Peyer's patch (tissue), 4 donors: ENCODE data around the gene GLRX5. TPM values are rescaled to one million over a fixed set of nuclear protein-coding genes. Genes with fewer than 3 reads are reported as not detected.

Source experiments
- DNase-seq, 3 donors: peaks; one replicate each; pipeline ENCODE4 v3.0.0-alpha.2; 2017 to 2019
- H3K27ac ChIP-seq, 4 donors: fragments of 200-600 bp; sonication (generic); one replicate each; pipeline ENCODE4 v1.5.1; 2016 to 2019
- H3K27me3 ChIP-seq, 2 donors: fragments of 200-600 bp; sonication (generic); one replicate each; pipeline ENCODE4 v1.5.1; 2019
- H3K36me3 ChIP-seq, 3 donors: fragments of 200-600 bp; sonication (generic); one replicate each; pipeline ENCODE4 v1.5.1; 2016 to 2019
- H3K4me1 ChIP-seq, 4 donors: fragments of 200-600 bp; sonication (generic); one replicate each; pipeline ENCODE4 v1.5.1; 2016 to 2019
- H3K4me3 ChIP-seq, 4 donors: fragments of 200-600 bp; sonication (generic); 1 replicate in 3 of 4; 2 replicates in 1 of 4; pipeline ENCODE4 v1.5.1; 2016 to 2019; ENCODE audit warnings: mild to moderate bottlenecking in 1 of 4
- H3K9me3 ChIP-seq, 4 donors: fragments of 200-600 bp; sonication (generic); one replicate each; pipeline ENCODE4 v1.5.1; 2016 to 2019; ENCODE audit warnings: mild to moderate bottlenecking in 1 of 4
- POLR2A ChIP-seq, 2 donors: fragments of 450-650 bp; IDR thresholded peaks; one replicate each; pipeline ENCODE4 v1.5.1; 2017; ENCODE audit warnings: antibody characterized with exemption in 2 of 2, mild to moderate bottlenecking in 2 of 2, moderate library complexity in 2 of 2
- total RNA-seq, 4 donors: library from RNA; depleted of rRNA; stranded (reverse); fragments of >200 nt; gene quantifications; one replicate each; pipeline ENCODE4 v1.1.0, GENCODE V29; 2016
- TF ChIP-seq, protein P1 (sequence below), 6 experiments: fragments of 450-650 bp in 4 of 6; fragments of 200-600 bp in 2 of 6; sonication (generic) in 1 of 6; IDR thresholded peaks; one replicate each; pipeline ENCODE4 v1.5.1; 2017 to 2019; ENCODE audit warnings: antibody characterized with exemption in 6 of 6, mild to moderate bottlenecking in 3 of 6, moderate library complexity in 1 of 6

The GLRX5 gene
- total RNA-seq, 4 donors from 2014 or later: 24.8 to 42.7 (median 29.5) TPM

DNA sequence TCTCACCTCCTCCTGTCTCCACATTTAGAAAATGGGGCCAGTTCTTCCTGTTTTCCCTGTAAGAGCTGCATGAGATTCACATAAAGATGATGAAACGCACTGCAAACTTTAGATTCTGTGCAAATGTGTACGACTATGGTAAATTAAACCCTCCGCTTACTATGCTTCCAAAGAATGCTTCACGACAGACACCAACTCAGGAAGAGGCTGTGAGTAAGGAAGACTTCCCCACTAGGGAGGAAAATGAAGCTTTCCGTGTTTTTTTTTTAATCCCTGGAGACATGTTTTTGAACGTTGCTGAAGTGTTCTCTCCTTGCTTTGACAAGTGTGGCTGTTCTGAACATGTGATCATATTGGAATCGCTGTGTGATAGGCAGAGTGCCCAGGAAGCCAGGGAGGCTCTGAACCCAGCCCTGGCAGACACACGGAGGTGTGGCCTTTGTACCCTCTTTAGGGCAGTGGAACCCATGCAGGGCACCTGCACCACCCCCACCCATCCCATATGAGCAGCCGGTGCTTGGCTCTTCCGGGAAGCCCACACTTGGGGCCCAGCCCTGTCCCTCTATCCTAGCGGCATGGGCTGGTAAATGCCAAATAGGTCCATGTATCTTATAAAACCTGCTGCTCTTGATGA, 10.9 kb upstream of the GLRX5 start:
- Histone ChIP-seq H3K9me3 (no peaks in the 10 kb centered on the region), H3K4me3 (peak overlapping the region in 1 of 4 donors; percentile 20), H3K27ac (peak overlapping the region; percentile 25 to 64 (median 46)), H3K4me1 (peaks cover 5 to 58% (median 8%) of the 10 kb centered on the region in 4 donors), H3K27me3 (no peaks in the 10 kb centered on the region), H3K36me3 (no peaks in the 10 kb centered on the region)
- TF ChIP-seq POLR2A (IDR thresholded peaks at IDR 0.05): no peak
- TF ChIP-seq, protein P1, sequence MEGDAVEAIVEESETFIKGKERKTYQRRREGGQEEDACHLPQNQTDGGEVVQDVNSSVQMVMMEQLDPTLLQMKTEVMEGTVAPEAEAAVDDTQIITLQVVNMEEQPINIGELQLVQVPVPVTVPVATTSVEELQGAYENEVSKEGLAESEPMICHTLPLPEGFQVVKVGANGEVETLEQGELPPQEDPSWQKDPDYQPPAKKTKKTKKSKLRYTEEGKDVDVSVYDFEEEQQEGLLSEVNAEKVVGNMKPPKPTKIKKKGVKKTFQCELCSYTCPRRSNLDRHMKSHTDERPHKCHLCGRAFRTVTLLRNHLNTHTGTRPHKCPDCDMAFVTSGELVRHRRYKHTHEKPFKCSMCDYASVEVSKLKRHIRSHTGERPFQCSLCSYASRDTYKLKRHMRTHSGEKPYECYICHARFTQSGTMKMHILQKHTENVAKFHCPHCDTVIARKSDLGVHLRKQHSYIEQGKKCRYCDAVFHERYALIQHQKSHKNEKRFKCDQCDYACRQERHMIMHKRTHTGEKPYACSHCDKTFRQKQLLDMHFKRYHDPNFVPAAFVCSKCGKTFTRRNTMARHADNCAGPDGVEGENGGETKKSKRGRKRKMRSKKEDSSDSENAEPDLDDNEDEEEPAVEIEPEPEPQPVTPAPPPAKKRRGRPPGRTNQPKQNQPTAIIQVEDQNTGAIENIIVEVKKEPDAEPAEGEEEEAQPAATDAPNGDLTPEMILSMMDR (IDR thresholded peaks at IDR 0.05): peak in 3 of 6 experiments; percentile 35 to 52 (median 48)
- DNase-seq: peak; percentile 14 to 83 (median 74)

- DNase-seq: peak in 2 of 3 donors; percentile 12 to 44
- peak overlapping the region in 1 of 4 donors; percentile 64 for H3K27ac ChIP-seq
- H3K4me3 ChIP-seq: no peak overlapping the region
- no peak for TF ChIP-seq POLR2A (IDR thresholded peaks at IDR 0.05)
- TF ChIP-seq, protein P1 (IDR thresholded peaks at IDR 0.05): no peak
- H3K36me3 ChIP-seq: peaks cover 0 to 3% (median 0%) of the 10 kb centered on the region in 3 donors
- H3K27me3 ChIP-seq: no peaks in the 10 kb centered on the region
- H3K4me1 ChIP-seq: peaks cover 0 to 49% (median 2%) of the 10 kb centered on the region in 4 donors
- no peaks in the 10 kb centered on the region for H3K9me3 ChIP-seq
These were observed 9.9 kb upstream of the GLRX5 start for GRCh38 chr14:95524706-95525512.

GRCh38 chr14:95525999-95526398, 8.9 kb upstream of the GLRX5 start:
- peak in 2 of 3 donors; percentile 9 to 25 for DNase-seq
- peaks cover 0 to 3% (median 0%) of the 10 kb centered on the region in 3 donors for H3K36me3 ChIP-seq
- peaks cover 0 to 43% (median 1%) of the 10 kb centered on the region in 4 donors for H3K4me1 ChIP-seq
- H3K27ac ChIP-seq: no peak overlapping the region
- H3K9me3 ChIP-seq: no peaks in the 10 kb centered on the region
- no peak for TF ChIP-seq POLR2A (IDR thresholded peaks at IDR 0.05)
- TF ChIP-seq, protein P1 (IDR thresholded peaks at IDR 0.05): no peak
- H3K27me3 ChIP-seq: no peaks in the 10 kb centered on the region
- H3K4me3 ChIP-seq: no peak overlapping the region

DNA sequence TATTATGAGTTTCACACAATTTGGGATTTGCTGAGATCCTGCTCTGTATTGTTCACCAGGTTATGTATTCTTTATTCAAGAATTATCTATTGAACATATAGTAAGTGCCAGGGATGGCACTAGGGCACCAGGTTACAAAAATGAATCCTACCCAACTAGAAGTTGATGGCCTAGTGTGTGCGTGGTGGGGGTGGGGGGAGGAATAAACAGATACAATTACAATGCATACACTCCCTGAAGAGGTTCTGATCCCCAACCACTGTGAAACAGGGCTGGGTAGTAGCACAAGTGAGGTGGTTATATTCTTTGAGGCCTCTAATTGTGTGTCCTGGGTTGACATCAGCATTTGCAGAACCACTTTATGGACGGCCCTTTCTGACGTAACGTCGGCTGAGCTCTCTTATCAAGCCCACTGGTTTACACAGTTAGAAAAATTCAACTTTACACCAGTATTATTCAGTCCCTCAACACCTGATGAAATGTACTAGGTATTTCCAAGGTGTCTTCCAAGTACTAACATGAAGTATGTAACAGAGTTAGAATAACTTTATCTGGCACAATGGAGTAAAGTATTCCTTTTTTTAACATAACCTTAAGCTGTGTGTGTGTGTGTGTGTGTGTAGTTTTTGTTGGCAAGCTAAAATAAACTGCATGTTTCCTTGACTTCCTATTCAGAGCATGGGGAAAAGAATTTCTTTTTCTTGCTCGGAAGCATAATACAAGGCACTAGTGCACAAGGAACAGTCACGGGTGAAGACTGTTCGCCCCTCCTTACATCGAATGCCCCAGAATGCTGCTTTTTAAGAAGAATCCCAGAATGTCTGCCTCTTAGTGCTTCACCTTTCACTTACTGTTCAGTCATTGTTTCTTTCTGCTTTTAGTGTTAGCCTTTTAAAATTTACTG, 8.1 kb upstream of the GLRX5 start:
- H3K27ac ChIP-seq: peak overlapping the region in 2 of 4 donors; percentile 27 to 45
- TF ChIP-seq POLR2A (IDR thresholded peaks at IDR 0.05): no peak
- TF ChIP-seq, protein P1 (IDR thresholded peaks at IDR 0.05): no peak
- DNase-seq: peak in 1 of 3 donors; percentile 35
- peaks cover 0 to 3% (median 0%) of the 10 kb centered on the region in 3 donors for H3K36me3 ChIP-seq
- peaks cover 0 to 47% (median 1%) of the 10 kb centered on the region in 4 donors for H3K4me1 ChIP-seq
- H3K9me3 ChIP-seq: no peaks in the 10 kb centered on the region
- no peaks in the 10 kb centered on the region for H3K27me3 ChIP-seq
- no peak overlapping the region for H3K4me3 ChIP-seq
